ENCODE measurements around the gene OR1M1. TPM values are rescaled to one million over a fixed set of nuclear protein-coding genes. Genes with fewer than 3 reads are reported as not detected.

The OR1M1 gene
- total and polyA plus RNA-seq, 9 of the 15 experiments (the other 6 are each of a cell fraction or from before 2014, with no cell fraction given) = not detected

DNA sequence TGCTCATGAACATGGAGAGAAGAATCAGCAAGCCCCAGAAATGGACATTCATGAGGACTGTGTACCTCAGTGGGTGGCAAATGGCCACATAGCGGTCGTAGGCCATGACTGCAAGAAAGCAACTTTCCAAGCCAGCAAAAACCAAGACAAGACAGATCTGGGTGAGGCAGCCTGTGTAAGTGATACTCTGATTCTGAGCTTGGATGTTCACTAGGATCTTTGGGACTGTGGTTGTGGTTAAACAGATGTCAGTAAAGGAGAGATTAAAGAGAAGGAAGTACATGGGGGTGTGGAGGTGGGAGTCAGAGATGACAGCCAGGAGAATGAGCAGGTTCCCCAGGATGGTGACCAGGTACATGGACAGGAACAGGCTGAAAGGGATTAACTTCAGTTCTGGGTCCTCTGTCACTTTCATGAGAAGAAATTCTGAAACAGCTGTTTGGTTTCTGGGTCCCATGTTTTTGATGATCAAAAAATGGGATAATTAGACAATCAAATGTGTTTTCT is 28.5 kb downstream of the OR1M1 start, which contains the start of gene OR7G1 (continued):
- TF ChIP-seq AFF4 (CRISPR knock-in tag; IDR thresholded peaks at IDR 0.05) (no peak), CBFA2T3 (IDR thresholded peaks at IDR 0.05) (peak; percentile 75), NR2C1 (IDR thresholded peaks at IDR 0.05) (no peak), NR2C1 (tag; IDR thresholded peaks at IDR 0.05) (no peak), TAF7 (tag; IDR thresholded peaks at IDR 0.05) (no peak), THAP7 (CRISPR knock-in tag; IDR thresholded peaks at IDR 0.05) (no peak), SP1 (CRISPR knock-in tag; IDR thresholded peaks at IDR 0.05) (no peak), CBFA2T2 (conservative IDR thresholded peaks at IDR 0.05) (0 out of 2 replicates have a peak, but pooled peaks have one; percentile 40), TAL1 (IDR thresholded peaks at IDR 0.05) (no peak; the same call in 1 of the 2 replicates)
- TF ChIP-seq, protein P1, sequence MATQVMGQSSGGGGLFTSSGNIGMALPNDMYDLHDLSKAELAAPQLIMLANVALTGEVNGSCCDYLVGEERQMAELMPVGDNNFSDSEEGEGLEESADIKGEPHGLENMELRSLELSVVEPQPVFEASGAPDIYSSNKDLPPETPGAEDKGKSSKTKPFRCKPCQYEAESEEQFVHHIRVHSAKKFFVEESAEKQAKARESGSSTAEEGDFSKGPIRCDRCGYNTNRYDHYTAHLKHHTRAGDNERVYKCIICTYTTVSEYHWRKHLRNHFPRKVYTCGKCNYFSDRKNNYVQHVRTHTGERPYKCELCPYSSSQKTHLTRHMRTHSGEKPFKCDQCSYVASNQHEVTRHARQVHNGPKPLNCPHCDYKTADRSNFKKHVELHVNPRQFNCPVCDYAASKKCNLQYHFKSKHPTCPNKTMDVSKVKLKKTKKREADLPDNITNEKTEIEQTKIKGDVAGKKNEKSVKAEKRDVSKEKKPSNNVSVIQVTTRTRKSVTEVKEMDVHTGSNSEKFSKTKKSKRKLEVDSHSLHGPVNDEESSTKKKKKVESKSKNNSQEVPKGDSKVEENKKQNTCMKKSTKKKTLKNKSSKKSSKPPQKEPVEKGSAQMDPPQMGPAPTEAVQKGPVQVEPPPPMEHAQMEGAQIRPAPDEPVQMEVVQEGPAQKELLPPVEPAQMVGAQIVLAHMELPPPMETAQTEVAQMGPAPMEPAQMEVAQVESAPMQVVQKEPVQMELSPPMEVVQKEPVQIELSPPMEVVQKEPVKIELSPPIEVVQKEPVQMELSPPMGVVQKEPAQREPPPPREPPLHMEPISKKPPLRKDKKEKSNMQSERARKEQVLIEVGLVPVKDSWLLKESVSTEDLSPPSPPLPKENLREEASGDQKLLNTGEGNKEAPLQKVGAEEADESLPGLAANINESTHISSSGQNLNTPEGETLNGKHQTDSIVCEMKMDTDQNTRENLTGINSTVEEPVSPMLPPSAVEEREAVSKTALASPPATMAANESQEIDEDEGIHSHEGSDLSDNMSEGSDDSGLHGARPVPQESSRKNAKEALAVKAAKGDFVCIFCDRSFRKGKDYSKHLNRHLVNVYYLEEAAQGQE (IDR thresholded peaks at IDR 0.05; ENCODE audit: borderline replicate concordance) = no peak
- TF ChIP-seq, protein P1 (CRISPR knock-in tag; IDR thresholded peaks at IDR 0.05; ENCODE audit: low read depth) = no peak

Data from K562 (cell line).